Body of pancreas (tissue), 4 donors: ENCODE results near the gene NRF1. TPM values are rescaled to one million over a fixed set of nuclear protein-coding genes. Genes with fewer than 3 reads are reported as not detected.
"Not testable (repeated sequence)": the region's sequence is repeated elsewhere in the genome, so short reads cannot be mapped to it uniquely, and the experiment has no call there.

ENCODE experiments used
- ATAC-seq: fragments of 150-250 bp; one replicate; pipeline ENCODE4 v1.9.1; 2016
- DNase-seq, 4 donors: peaks; one replicate each; pipeline ENCODE4 v3.0.0-alpha.2; 2019
- H3K27ac ChIP-seq, 4 donors: fragments of 200-600 bp; sonication (generic); 1 replicate in 3 of 4; 2 replicates in 1 of 4; pipeline versions ENCODE4 v1.5.1 to v1.6.1; 2016 to 2019; ENCODE audit warnings: mild to moderate bottlenecking in 1 of 4, mixed read lengths in 1 of 4, moderate library complexity in 1 of 4
- H3K27me3 ChIP-seq, 2 donors: fragments of 200-600 bp; sonication (generic); one replicate each; pipeline ENCODE4 v1.6.0; 2016; ENCODE audit warnings: mild to moderate bottlenecking in 1 of 2
- H3K36me3 ChIP-seq, 2 donors: fragments of 200-600 bp; sonication (generic); replicated peaks in 1 of 2; 2 replicates each; pipeline ENCODE4 v1.5.1; 2016; ENCODE audit warnings: low read depth in 2 of 2; ENCODE audit not compliant: insufficient read depth in 1 of 2
- H3K4me1 ChIP-seq: fragments of 200-600 bp; sonication (generic); one replicate; pipeline ENCODE4 v1.6.0; 2016
- H3K4me3 ChIP-seq, 2 donors: fragments of 200-600 bp; sonication (generic); 1 replicate in 1 of 2; 2 replicates in 1 of 2; pipeline ENCODE4 v1.5.1; 2016 to 2019
- H3K9me3 ChIP-seq, 3 donors: fragments of 200-600 bp; sonication (generic); 1 replicate in 2 of 3; 2 replicates in 1 of 3; pipeline ENCODE4 v1.5.1; 2016
- CTCF ChIP-seq, 7 experiments: fragments of 450-650 bp in 4 of 7; fragments of 200-600 bp in 3 of 7; sonication (generic) in 3 of 7; IDR thresholded peaks; one replicate each; pipeline ENCODE4 v1.5.1; 2016 to 2019; ENCODE audit warnings: antibody characterized with exemption in 7 of 7
- POLR2A ChIP-seq, 3 donors: fragments of 450-650 bp; IDR thresholded peaks; one replicate each; pipeline ENCODE4 v1.6.1; 2016; ENCODE audit warnings: antibody characterized with exemption in 3 of 3, mild to moderate bottlenecking in 2 of 3
- WGBS, 2 donors: methylation state at CpG; one replicate each; pipeline ENCODE4 v1.1.5; 2017; 5-methylcytosine and 5-hydroxymethylcytosine counted together
- intact Hi-C: fragments of 100-400 bp; cut with DNase I; formaldehyde crosslinking; loops from one replicate; pipeline ENCODE4 v1.15.1; 2023
- total RNA-seq, 2 donors: library from RNA; depleted of rRNA; stranded (reverse); fragments of >200 nt; gene quantifications; one replicate each; pipeline ENCODE4 v1.1.0, GENCODE V29; 2016

The NRF1 gene
- total RNA-seq, 2 donors from 2014 or later: 10.1 to 11.9 TPM

GRCh38 chr7:129635300-129636029, 23.9 kb downstream of the NRF1 start:
- Histone ChIP-seq H3K27ac (no peak overlapping the region), H3K36me3 (no peaks in the 10 kb centered on the region), H3K27me3 (no peaks in the 10 kb centered on the region), H3K4me1 (peaks cover 9% of the 10 kb centered on the region), H3K4me3 (no peak overlapping the region), H3K9me3 (no peaks in the 10 kb centered on the region)
- DNase-seq: peak; percentile 66 to 78 (median 74)
- ATAC-seq: peak; percentile 81
- intact Hi-C loops: no loop called here
- no peak for TF ChIP-seq POLR2A (IDR thresholded peaks at IDR 0.05)
- peak; percentile 30 to 76 (median 69) for TF ChIP-seq CTCF (IDR thresholded peaks at IDR 0.05)
- 8 to 13% methylated on average over 6 of the region's 6 CpGs for WGBS, 2 donors

- intact Hi-C loops, H3K36me3 ChIP-seq, H3K4me3 ChIP-seq, H3K9me3 ChIP-seq, H3K27me3 ChIP-seq, H3K27ac ChIP-seq, H3K4me1 ChIP-seq, ATAC-seq, DNase-seq: not testable (repeated sequence)
- 68 to 69% methylated on average over 5 of the region's 5 CpGs for WGBS, 2 donors
These were observed 24.6 kb downstream of the NRF1 start for GRCh38 chr7:129636030-129636550.

- Histone ChIP-seq H3K36me3 (no peaks in the 10 kb centered on the region), H3K9me3 (no peaks in the 10 kb centered on the region), H3K27me3 (no peaks in the 10 kb centered on the region), H3K27ac (no peak overlapping the region), H3K4me1 (peaks cover 9% of the 10 kb centered on the region), H3K4me3 (no peak overlapping the region)
- 94% methylated on average over 4 of the region's 4 CpGs for WGBS, 2 donors
- ATAC-seq (no peak), DNase-seq (no peak)
- intact Hi-C loops: no loop called here
- TF ChIP-seq POLR2A (IDR thresholded peaks at IDR 0.05) (no peak), CTCF (IDR thresholded peaks at IDR 0.05) (no peak)
These were observed 25.1 kb downstream of the NRF1 start for GRCh38 chr7:129636641-129637040.

DNA sequence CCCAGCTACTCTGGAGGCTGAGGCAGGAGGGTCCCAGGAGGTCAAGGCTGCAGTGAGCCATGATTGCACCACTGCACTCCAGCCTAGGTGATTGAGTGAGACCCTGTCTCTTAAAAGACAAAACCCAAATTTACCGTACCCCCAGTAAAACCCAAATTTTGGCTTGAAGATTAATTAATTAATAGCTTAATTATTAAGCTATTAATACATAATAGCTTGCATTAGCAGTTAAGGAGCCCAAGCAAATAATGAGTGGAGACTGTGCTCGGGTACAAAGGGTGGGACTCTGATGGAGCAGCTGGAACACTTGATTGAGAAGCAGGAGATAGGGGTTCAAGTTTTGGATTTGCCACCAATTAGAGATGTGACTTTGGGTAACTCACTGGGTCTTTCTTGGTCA, 28.9 kb downstream of the NRF1 start:
- intact Hi-C loops: no loop called here

More for the DNA sequence above, 28.9 kb downstream of the NRF1 start:
- H3K36me3 ChIP-seq: no peaks in the 10 kb centered on the region
- DNase-seq (no peak), ATAC-seq (no peak)
- TF ChIP-seq POLR2A (IDR thresholded peaks at IDR 0.05) (no peak), CTCF (IDR thresholded peaks at IDR 0.05) (no peak)
- 73 to 95% methylated on average over 2 of the region's 2 CpGs for WGBS, 2 donors
- peaks cover 2% of the 10 kb centered on the region for H3K4me1 ChIP-seq
- no peak overlapping the region for H3K4me3 ChIP-seq
- no peaks in the 10 kb centered on the region for H3K27me3 ChIP-seq
- no peaks in the 10 kb centered on the region for H3K9me3 ChIP-seq
- no peak overlapping the region for H3K27ac ChIP-seq
